Thyroid gland (tissue), 4 donors: ENCODE measurements around the gene CPLX3.

ENCODE experiments used
- POLR2A ChIP-seq, 2 donors: fragments of 450-650 bp; IDR thresholded peaks; one replicate each; pipeline ENCODE4 v1.6.1; 2017; ENCODE audit warnings: antibody characterized with exemption in 2 of 2, mild to moderate bottlenecking in 2 of 2, moderate library complexity in 1 of 2
- TF ChIP-seq, protein P1 (sequence below), 6 experiments: fragments of 200-600 bp in 3 of 6; fragments of 450-650 bp in 3 of 6; sonication (generic) in 3 of 6; IDR thresholded peaks; one replicate each; pipeline ENCODE4 v1.5.1; 2016 to 2019; ENCODE audit warnings: antibody characterized with exemption in 6 of 6, mild to moderate bottlenecking in 2 of 6, inconsistent platforms in 1 of 6, moderate library complexity in 1 of 6

DNA sequence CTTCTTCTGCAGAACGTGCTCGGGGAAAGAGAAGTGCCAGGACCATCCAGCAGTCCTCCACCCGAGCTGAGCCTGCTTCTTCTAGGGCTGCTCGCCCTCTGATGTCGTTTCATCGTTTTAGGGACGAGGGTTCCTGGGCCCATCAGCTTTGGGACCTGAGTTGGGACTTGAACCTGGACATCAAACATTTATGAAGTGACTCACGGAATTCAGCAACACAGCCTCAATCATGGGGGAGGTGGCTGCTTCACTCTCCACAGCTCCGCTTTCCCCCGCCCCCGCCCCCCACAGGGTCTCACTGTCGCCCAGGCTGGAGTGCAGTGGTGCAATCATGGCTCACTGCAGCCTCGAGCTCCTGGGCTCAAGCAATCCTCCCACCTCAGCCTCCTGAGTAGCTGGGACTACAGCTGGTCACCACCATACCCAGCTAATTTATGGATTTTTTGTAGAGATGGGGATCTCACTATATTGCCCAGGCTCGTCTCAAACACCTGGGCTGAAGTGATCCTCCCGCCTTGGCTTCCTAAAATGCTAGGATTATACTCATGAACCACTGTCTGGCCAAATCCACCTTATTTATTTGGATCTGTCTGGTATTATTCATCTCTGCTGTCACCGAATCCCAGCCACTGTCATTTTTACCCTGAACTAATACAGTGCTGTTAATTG, 47.5 kb downstream of the CPLX3 start:
- TF ChIP-seq, protein P1, sequence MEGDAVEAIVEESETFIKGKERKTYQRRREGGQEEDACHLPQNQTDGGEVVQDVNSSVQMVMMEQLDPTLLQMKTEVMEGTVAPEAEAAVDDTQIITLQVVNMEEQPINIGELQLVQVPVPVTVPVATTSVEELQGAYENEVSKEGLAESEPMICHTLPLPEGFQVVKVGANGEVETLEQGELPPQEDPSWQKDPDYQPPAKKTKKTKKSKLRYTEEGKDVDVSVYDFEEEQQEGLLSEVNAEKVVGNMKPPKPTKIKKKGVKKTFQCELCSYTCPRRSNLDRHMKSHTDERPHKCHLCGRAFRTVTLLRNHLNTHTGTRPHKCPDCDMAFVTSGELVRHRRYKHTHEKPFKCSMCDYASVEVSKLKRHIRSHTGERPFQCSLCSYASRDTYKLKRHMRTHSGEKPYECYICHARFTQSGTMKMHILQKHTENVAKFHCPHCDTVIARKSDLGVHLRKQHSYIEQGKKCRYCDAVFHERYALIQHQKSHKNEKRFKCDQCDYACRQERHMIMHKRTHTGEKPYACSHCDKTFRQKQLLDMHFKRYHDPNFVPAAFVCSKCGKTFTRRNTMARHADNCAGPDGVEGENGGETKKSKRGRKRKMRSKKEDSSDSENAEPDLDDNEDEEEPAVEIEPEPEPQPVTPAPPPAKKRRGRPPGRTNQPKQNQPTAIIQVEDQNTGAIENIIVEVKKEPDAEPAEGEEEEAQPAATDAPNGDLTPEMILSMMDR (IDR thresholded peaks at IDR 0.05), result no peak
- TF ChIP-seq POLR2A (IDR thresholded peaks at IDR 0.05), result no peak
